OCI-LY1 (cell line): ENCODE measurements around the gene MROH9.

Source experiments
- CTCF ChIP-seq: fragments of 200-600 bp; sonication (generic), shearing (Covaris generic); IDR thresholded peaks from 2 replicates; pipeline ENCODE4 v1.5.1; 2017; ENCODE audit warnings: mild to moderate bottlenecking, antibody characterized with exemption, low read length, moderate library complexity, mixed read lengths
- EZH2 ChIP-seq: fragments of 200-600 bp; sonication (generic), shearing (Covaris generic); IDR thresholded peaks from 2 replicates; pipeline ENCODE4 v1.8.0; 2017; ENCODE audit warnings: borderline replicate concordance, mixed run types, mild to moderate bottlenecking, antibody characterized with exemption, low read length, moderate library complexity, mixed read lengths

DNA sequence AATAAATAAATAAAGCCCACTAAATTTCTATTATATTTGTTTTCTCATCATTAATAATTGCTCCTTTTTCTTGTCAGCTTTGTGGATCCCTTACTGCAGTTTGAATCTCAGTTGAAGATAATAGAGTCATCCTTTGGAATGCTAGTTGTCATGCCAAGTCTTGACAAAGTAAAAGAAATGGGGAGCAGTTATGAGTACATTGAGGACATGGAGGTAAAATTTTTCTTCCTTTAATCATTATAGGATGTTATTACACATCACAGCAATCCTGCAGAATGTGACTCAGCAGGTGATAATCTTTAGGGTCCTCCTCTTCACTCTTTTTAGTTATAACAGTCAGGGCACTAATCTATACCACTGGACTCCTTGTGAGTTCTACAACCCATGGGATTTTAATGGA, 24.1 kb downstream of the MROH9 start:
- TF ChIP-seq EZH2 (no peak), CTCF (no peak)
